ENCODE data around the gene SPPL3. TPM values are rescaled to one million over a fixed set of nuclear protein-coding genes. Genes with fewer than 3 reads are reported as not detected.

The SPPL3 gene
- total and polyA plus RNA-seq, 2 donors, result 10.9 to 22.4 TPM

DNA sequence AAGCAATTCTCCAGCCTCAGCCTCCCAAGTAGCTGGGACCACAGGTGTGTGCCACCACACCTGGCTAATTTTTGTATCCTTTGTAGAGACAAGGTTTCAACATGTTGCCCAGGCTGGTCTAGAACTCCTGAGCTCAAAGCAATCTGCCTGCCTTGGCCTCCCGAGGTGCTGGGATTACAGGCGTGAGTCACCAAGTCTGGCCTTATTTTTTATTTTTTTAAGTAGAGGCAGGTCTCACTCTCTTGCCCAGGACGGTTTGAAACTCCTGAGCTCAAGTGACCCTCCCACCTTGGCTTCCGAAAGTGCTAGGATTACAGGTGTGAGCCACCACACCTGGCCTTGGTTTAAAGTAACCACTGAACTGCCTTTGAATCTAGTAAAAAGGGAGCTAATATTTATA, 56.8 kb downstream of the SPPL3 start:
- H3K4me1 ChIP-seq (ENCODE audit: control insufficient read depth in 2 of 2, insufficient read depth in 2 of 2, low read length in 2 of 2), result peaks cover 9 to 22% of the 10 kb centered on the region in 2 donors

DNA sequence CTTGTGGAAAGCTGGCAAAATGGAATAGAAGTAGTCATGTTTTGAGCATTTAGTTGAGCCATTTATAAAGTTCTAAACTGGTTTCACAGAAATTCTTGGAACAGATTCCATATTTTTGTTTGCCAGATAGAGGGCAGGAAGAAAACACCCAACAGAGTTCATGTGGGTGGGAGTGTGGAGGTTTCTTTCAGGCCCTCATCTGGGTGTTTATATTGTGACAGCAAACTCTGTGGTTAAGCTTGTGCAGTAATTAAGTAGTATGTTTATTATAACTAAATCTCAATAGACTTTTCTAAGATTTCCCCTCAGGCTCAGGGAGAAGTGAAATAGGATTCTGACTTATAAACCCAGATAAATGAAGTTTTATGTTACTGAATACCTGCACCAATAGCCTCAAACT, 57.4 kb downstream of the SPPL3 start:
- peaks cover 0 to 10% of the 10 kb centered on the region in 2 donors for H3K36me3 ChIP-seq (ENCODE audit: control insufficient read depth in 2 of 2, insufficient read depth in 2 of 2, low read length in 1 of 2)
- no peak for DNase-seq (ENCODE audit: low read depth in 6 of 9, low spot score in 9 of 9)
- H3K9me3 ChIP-seq (ENCODE audit: control insufficient read depth in 2 of 2, insufficient read depth in 1 of 2, low read length in 1 of 2), result no peaks in the 10 kb centered on the region
- no peaks in the 10 kb centered on the region for H3K27me3 ChIP-seq (ENCODE audit: control insufficient read depth in 2 of 2, insufficient read depth in 1 of 2, low read length in 1 of 2)
- H3K4me3 ChIP-seq (ENCODE audit: low read length in 2 of 2), result no peak overlapping the region
- no peak overlapping the region for H3K27ac ChIP-seq (ENCODE audit: low read depth in 1 of 2, low read length in 1 of 2)
- peaks cover 9 to 22% of the 10 kb centered on the region in 2 donors for H3K4me1 ChIP-seq (ENCODE audit: control insufficient read depth in 2 of 2, insufficient read depth in 2 of 2, low read length in 2 of 2)

More for the DNA sequence above, 56.8 kb downstream of the SPPL3 start:
- 82% methylated on average over 4 of the region's 4 CpGs for WGBS
- Histone ChIP-seq H3K36me3 (ENCODE audit: control insufficient read depth in 2 of 2, insufficient read depth in 2 of 2, low read length in 1 of 2) (peaks cover 0 to 9% of the 10 kb centered on the region in 2 donors), H3K9me3 (ENCODE audit: control insufficient read depth in 2 of 2, insufficient read depth in 1 of 2, low read length in 1 of 2) (no peaks in the 10 kb centered on the region), H3K27ac (ENCODE audit: low read depth in 1 of 2, low read length in 1 of 2) (no peak overlapping the region), H3K27me3 (ENCODE audit: control insufficient read depth in 2 of 2, insufficient read depth in 1 of 2, low read length in 1 of 2) (no peaks in the 10 kb centered on the region), H3K4me3 (ENCODE audit: low read length in 2 of 2) (no peak overlapping the region)
- DNase-seq (ENCODE audit: low read depth in 6 of 9, low spot score in 9 of 9), result no peak

DNA sequence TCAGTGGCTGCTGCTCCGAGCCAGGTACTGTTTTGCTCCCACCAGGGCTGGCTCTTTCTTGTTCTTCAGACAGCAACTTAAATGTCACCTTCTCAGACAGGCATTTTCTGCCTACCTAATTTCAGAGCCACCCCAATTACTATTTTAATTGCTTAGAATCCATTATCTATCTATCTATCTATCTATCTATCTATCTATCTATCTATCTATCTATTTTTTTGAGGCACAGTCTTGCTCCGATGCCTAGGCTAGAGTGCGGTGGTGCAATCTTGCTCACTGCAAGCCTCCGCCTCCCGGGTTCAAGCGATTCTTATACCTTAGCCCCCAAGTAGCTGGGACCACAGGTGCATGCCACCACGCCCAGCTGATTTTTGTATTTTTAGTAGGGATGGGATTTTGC, 58.5 kb downstream of the SPPL3 start:
- Histone ChIP-seq H3K27me3 (ENCODE audit: control insufficient read depth in 2 of 2, insufficient read depth in 1 of 2, low read length in 1 of 2) (no peaks in the 10 kb centered on the region), H3K4me3 (ENCODE audit: low read length in 2 of 2) (no peak overlapping the region), H3K36me3 (ENCODE audit: control insufficient read depth in 2 of 2, insufficient read depth in 2 of 2, low read length in 1 of 2) (peaks cover 0 to 10% of the 10 kb centered on the region in 2 donors), H3K27ac (ENCODE audit: low read depth in 1 of 2, low read length in 1 of 2) (no peak overlapping the region), H3K9me3 (ENCODE audit: control insufficient read depth in 2 of 2, insufficient read depth in 1 of 2, low read length in 1 of 2) (no peaks in the 10 kb centered on the region), H3K4me1 (ENCODE audit: control insufficient read depth in 2 of 2, insufficient read depth in 2 of 2, low read length in 2 of 2) (peaks cover 9 to 22% of the 10 kb centered on the region in 2 donors)
- no peak for DNase-seq (ENCODE audit: low read depth in 6 of 9, low spot score in 9 of 9)
- WGBS, result 98% methylated on average over 7 of the region's 7 CpGs

DNA sequence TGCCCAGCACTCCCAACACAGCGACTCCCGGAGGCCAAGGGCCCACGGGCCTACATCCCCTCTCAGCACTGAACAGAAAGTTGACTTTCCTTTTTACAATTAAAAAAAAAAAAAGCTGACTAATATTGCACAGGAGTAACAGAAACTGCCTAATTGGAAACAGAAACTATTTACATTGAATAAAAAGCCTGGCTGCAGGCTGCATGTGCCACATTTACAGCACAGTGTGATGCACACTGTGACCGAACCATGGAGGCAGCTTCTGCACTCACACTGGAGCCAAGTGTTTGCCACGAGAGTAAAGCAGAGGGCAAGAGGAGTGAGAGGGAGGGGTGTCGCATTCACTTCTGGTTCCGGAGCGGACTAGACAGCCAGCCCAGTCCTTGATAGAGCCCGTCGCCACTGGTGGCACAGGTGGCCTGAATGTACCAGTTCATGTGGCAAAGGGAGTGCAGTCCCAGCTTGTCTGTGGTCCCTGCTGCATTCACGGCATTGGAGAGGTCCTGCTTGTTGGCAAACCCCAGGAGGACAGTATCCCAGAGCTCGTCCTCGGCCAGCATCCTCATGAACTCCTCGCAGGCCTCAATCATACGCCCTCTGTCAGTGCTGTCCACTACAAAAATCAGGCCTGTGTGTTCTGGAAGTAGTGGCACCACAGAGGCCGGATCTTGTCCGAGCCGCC, 59.2 kb downstream of the SPPL3 start:
- DNase-seq (ENCODE audit: low read depth in 6 of 9, low spot score in 9 of 9), result no peak
- WGBS, result 97% methylated on average over 18 of the region's 18 CpGs
- Histone ChIP-seq H3K4me1 (ENCODE audit: control insufficient read depth in 2 of 2, insufficient read depth in 2 of 2, low read length in 2 of 2) (peaks cover 9 to 22% of the 10 kb centered on the region in 2 donors), H3K27ac (ENCODE audit: low read depth in 1 of 2, low read length in 1 of 2) (no peak overlapping the region), H3K4me3 (ENCODE audit: low read length in 2 of 2) (no peak overlapping the region), H3K27me3 (ENCODE audit: control insufficient read depth in 2 of 2, insufficient read depth in 1 of 2, low read length in 1 of 2) (no peaks in the 10 kb centered on the region), H3K36me3 (ENCODE audit: control insufficient read depth in 2 of 2, insufficient read depth in 2 of 2, low read length in 1 of 2) (peaks cover 0 to 10% of the 10 kb centered on the region in 2 donors), H3K9me3 (ENCODE audit: control insufficient read depth in 2 of 2, insufficient read depth in 1 of 2, low read length in 1 of 2) (no peaks in the 10 kb centered on the region)

DNA sequence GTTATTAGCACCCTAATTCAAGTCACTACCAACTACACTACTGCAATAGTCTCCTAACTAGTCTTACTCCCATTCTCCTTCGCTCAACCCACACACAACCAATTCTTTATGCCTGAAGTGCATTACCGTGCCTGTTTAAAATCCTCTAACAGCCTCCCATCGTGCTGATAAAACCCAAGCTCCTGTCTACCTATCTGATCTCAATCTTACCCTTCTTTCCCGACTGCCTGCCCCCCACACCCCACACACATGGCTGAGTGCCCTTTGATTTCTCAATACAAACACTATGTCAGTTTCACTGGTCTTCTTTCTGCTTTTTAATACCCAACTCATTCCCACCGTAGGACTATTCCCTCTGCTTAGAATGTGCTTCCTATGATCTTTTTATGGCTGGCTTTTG, 59.9 kb downstream of the SPPL3 start:
- 66% methylated on average over 5 of the region's 5 CpGs for WGBS
- no peak overlapping the region for H3K27ac ChIP-seq (ENCODE audit: low read depth in 1 of 2, low read length in 1 of 2)

DNA sequence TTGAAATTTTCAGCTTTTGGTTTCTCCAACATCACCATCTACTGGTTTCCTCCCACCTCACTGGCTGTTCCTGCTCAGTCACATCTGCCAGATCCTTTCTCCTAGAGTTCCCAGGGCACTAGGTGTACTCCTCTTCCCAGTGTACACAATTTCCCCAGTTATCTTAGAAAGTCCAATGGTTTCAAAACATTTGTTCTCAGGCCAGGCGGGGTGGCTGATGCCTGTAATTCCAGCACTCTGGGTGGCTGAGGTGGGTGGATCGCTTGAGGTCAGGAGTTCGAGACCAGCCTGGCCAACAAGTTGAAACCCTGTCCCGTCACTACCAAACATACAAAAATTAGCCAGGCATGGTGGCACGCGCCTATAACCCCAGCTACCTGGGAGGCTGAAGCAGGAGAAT, 60.7 kb downstream of the SPPL3 start:
- 99% methylated on average over 6 of the region's 6 CpGs for WGBS
- no peaks in the 10 kb centered on the region for H3K9me3 ChIP-seq (ENCODE audit: control insufficient read depth in 2 of 2, insufficient read depth in 1 of 2, low read length in 1 of 2)
- no peak for DNase-seq (ENCODE audit: low read depth in 6 of 9, low spot score in 9 of 9)
- H3K27me3 ChIP-seq (ENCODE audit: control insufficient read depth in 2 of 2, insufficient read depth in 1 of 2, low read length in 1 of 2), result no peaks in the 10 kb centered on the region
- peak overlapping the region in 1 of 2 donors; percentile 2 for H3K27ac ChIP-seq (ENCODE audit: low read depth in 1 of 2, low read length in 1 of 2)
- H3K4me3 ChIP-seq (ENCODE audit: low read length in 2 of 2), result no peak overlapping the region
- H3K36me3 ChIP-seq (ENCODE audit: control insufficient read depth in 2 of 2, insufficient read depth in 2 of 2, low read length in 1 of 2), result peaks cover 0 to 10% of the 10 kb centered on the region in 2 donors
- H3K4me1 ChIP-seq (ENCODE audit: control insufficient read depth in 2 of 2, insufficient read depth in 2 of 2, low read length in 2 of 2), result peaks cover 9 to 22% of the 10 kb centered on the region in 2 donors

More for the DNA sequence above, 59.9 kb downstream of the SPPL3 start:
- Histone ChIP-seq H3K9me3 (ENCODE audit: control insufficient read depth in 2 of 2, insufficient read depth in 1 of 2, low read length in 1 of 2) (no peaks in the 10 kb centered on the region), H3K4me3 (ENCODE audit: low read length in 2 of 2) (no peak overlapping the region), H3K4me1 (ENCODE audit: control insufficient read depth in 2 of 2, insufficient read depth in 2 of 2, low read length in 2 of 2) (peaks cover 9 to 22% of the 10 kb centered on the region in 2 donors), H3K36me3 (ENCODE audit: control insufficient read depth in 2 of 2, insufficient read depth in 2 of 2, low read length in 1 of 2) (peaks cover 0 to 10% of the 10 kb centered on the region in 2 donors), H3K27me3 (ENCODE audit: control insufficient read depth in 2 of 2, insufficient read depth in 1 of 2, low read length in 1 of 2) (no peaks in the 10 kb centered on the region)
- no peak for DNase-seq (ENCODE audit: low read depth in 6 of 9, low spot score in 9 of 9)

DNA sequence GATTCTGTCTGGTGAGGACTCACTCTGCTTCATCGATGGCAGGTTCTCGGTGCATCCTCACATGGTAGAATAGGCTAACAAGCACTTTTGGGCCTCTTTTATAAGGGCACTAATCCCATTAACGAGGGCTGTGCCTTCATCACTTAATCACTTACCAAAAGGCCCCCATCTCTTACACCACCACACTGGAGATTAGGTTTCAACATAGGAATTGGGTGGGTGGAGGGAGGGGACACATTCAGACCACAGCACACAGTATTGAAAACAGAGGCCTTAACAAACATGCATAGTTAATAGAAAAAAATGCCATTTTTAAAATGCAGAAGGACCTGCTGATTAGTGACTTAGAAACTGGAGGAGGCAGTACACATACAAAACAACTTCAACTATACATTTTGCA, 61.6 kb downstream of the SPPL3 start:
- no peaks in the 10 kb centered on the region for H3K27me3 ChIP-seq (ENCODE audit: control insufficient read depth in 2 of 2, insufficient read depth in 1 of 2, low read length in 1 of 2)
- no peaks in the 10 kb centered on the region for H3K9me3 ChIP-seq (ENCODE audit: control insufficient read depth in 2 of 2, insufficient read depth in 1 of 2, low read length in 1 of 2)
- H3K4me1 ChIP-seq (ENCODE audit: control insufficient read depth in 2 of 2, insufficient read depth in 2 of 2, low read length in 2 of 2), result peaks cover 9 to 17% of the 10 kb centered on the region in 2 donors
- H3K36me3 ChIP-seq (ENCODE audit: control insufficient read depth in 2 of 2, insufficient read depth in 2 of 2, low read length in 1 of 2), result peaks cover 0 to 10% of the 10 kb centered on the region in 2 donors
- no peak for DNase-seq (ENCODE audit: low read depth in 6 of 9, low spot score in 9 of 9)
- no peak overlapping the region for H3K4me3 ChIP-seq (ENCODE audit: low read length in 2 of 2)
- 97% methylated on average over 3 of the region's 3 CpGs for WGBS
- H3K27ac ChIP-seq (ENCODE audit: low read depth in 1 of 2, low read length in 1 of 2), result no peak overlapping the region

DNA sequence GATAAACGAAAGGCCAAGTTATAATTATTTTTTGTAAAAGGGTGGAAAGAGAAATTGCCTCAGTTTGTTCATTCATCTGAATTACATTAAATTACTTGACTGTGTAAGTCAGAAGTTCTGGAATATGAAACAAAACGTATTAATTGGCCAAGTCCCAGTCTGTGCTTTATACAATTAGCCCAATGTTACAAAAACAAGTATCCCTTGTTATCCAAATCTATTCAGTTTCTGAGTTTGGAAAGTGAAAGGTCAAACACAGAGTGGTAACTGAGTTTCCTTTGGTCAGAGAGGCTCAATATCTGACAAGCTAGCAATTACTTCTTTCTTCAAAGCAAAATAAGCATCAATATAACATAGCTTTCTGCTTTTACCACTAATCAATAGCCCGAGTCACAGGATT, 62.6 kb downstream of the SPPL3 start:
- Histone ChIP-seq H3K9me3 (ENCODE audit: control insufficient read depth in 2 of 2, insufficient read depth in 1 of 2, low read length in 1 of 2) (no peaks in the 10 kb centered on the region), H3K36me3 (ENCODE audit: control insufficient read depth in 2 of 2, insufficient read depth in 2 of 2, low read length in 1 of 2) (peaks cover 0 to 10% of the 10 kb centered on the region in 2 donors), H3K27ac (ENCODE audit: low read depth in 1 of 2, low read length in 1 of 2) (no peak overlapping the region), H3K27me3 (ENCODE audit: control insufficient read depth in 2 of 2, insufficient read depth in 1 of 2, low read length in 1 of 2) (no peaks in the 10 kb centered on the region), H3K4me1 (ENCODE audit: control insufficient read depth in 2 of 2, insufficient read depth in 2 of 2, low read length in 2 of 2) (peaks cover 12 to 20% of the 10 kb centered on the region in 2 donors), H3K4me3 (ENCODE audit: low read length in 2 of 2) (no peak overlapping the region)
- no peak for DNase-seq (ENCODE audit: low read depth in 6 of 9, low spot score in 9 of 9)
- WGBS, result 96% methylated on average over 3 of the region's 3 CpGs

DNA sequence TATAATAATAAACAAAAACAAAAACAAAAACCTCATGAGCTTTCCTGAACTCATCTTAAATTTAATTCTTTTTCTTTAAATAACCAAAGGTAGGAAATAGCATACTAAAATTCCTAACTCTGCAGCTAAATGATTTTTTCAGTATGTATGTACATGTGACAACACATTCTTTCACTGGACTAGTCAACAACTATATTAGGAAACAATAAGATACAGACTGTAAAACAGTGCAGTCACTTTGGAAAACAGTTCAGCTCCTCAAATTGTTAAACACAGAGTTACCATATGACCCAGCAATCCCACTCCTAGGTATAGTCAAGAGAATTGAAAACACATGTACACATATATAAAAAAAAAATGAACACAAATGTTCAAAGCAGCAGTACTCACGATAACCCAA, 64.7 kb downstream of the SPPL3 start:
- Histone ChIP-seq H3K27me3 (ENCODE audit: control insufficient read depth in 2 of 2, insufficient read depth in 1 of 2, low read length in 1 of 2) (no peaks in the 10 kb centered on the region), H3K36me3 (ENCODE audit: control insufficient read depth in 2 of 2, insufficient read depth in 2 of 2, low read length in 1 of 2) (peaks cover 0 to 3% of the 10 kb centered on the region in 2 donors), H3K4me1 (ENCODE audit: control insufficient read depth in 2 of 2, insufficient read depth in 2 of 2, low read length in 2 of 2) (peaks cover 19% of the 10 kb centered on the region in 2 donors), H3K4me3 (ENCODE audit: low read length in 2 of 2) (no peak overlapping the region), H3K27ac (ENCODE audit: low read depth in 1 of 2, low read length in 1 of 2) (no peak overlapping the region), H3K9me3 (ENCODE audit: control insufficient read depth in 2 of 2, insufficient read depth in 1 of 2, low read length in 1 of 2) (no peaks in the 10 kb centered on the region)
- WGBS, result 96% methylated on average over 1 of the region's 1 CpG
- no peak for DNase-seq (ENCODE audit: low read depth in 6 of 9, low spot score in 9 of 9)

Measured in thymus (tissue), 11 donors.